Parathyroid adenoma (tissue), 2 donors: ENCODE data around the gene GARRE1.
"Not testable (repeated sequence)": the region's sequence is repeated elsewhere in the genome, so short reads cannot be mapped to it uniquely, and the experiment has no call there.

Experiments
- H2AFZ ChIP-seq: fragments of 300-600 bp; sonication (generic); one replicate; pipeline ENCODE4 v1.7.0; 2017; ENCODE audit warnings: antibody characterized with exemption, mild to moderate bottlenecking
- H3K27ac ChIP-seq: fragments of 300-600 bp; sonication (generic); one replicate; pipeline ENCODE4 v1.7.0; 2017
- H3K27me3 ChIP-seq: fragments of 300-600 bp; sonication (generic); one replicate; pipeline ENCODE4 v1.7.0; 2017; ENCODE audit warnings: low read length; ENCODE audit not compliant: control insufficient read depth, insufficient read depth
- H3K36me3 ChIP-seq: fragments of 300-600 bp; sonication (generic); one replicate; pipeline ENCODE4 v1.7.0; 2017; ENCODE audit warnings: low read length; ENCODE audit not compliant: control insufficient read depth, insufficient read depth
- H3K4me1 ChIP-seq: fragments of 300-600 bp; sonication (generic); one replicate; pipeline ENCODE4 v1.7.0; 2017; ENCODE audit warnings: control low read depth
- H3K4me2 ChIP-seq: fragments of 300-600 bp; sonication (generic); one replicate; pipeline ENCODE4 v1.7.0; 2017; ENCODE audit warnings: low read length
- H3K4me3 ChIP-seq: fragments of 300-600 bp; sonication (generic); one replicate; pipeline ENCODE4 v1.7.0; 2017; ENCODE audit warnings: low read depth, low read length
- H3K79me2 ChIP-seq: fragments of 300-600 bp; sonication (generic); one replicate; pipeline ENCODE4 v1.7.0; 2017; ENCODE audit warnings: control low read depth
- H3K9ac ChIP-seq: fragments of 300-600 bp; sonication (generic); one replicate; pipeline ENCODE4 v1.7.0; 2017; ENCODE audit warnings: mild to moderate bottlenecking
- H3K9me3 ChIP-seq: fragments of 300-600 bp; sonication (generic); one replicate; pipeline ENCODE4 v1.7.0; 2017; ENCODE audit warnings: low read length; ENCODE audit not compliant: control insufficient read depth
- TF ChIP-seq, protein P1 (sequence below): fragments of 300-600 bp; sonication (generic); IDR thresholded peaks from one replicate; pipeline ENCODE4 v1.7.0; 2017; ENCODE audit warnings: antibody characterized with exemption, mild to moderate bottlenecking
- donor health status: primary hyperparathyroidism.

GARRE1 gene

DNA sequence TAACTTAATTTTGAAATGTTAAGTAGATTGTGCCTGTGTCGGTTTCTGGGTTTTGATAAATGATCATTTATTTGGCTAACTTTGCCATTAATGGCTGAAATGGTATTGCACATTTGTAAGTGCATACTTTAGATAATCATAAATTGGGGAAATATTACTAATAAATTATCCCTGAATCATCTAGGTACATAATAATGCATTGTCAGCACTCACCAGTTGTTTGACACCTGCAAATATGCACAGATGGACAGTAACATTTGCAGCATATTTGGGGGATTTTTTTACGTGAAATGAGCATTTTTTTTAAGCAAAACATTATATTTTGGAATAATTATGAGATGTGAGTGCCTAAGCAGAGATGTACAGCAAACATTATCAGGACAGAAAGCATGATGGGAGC lies 41.1 kb upstream of the GARRE1 start:
- no peak overlapping the region for H3K4me2 ChIP-seq
- H3K27me3 ChIP-seq = no peaks in the 10 kb centered on the region
- H3K79me2 ChIP-seq = peaks cover 9% of the 10 kb centered on the region
- no peaks in the 10 kb centered on the region for H3K36me3 ChIP-seq
- no peak overlapping the region for H3K27ac ChIP-seq
- TF ChIP-seq, protein P1, sequence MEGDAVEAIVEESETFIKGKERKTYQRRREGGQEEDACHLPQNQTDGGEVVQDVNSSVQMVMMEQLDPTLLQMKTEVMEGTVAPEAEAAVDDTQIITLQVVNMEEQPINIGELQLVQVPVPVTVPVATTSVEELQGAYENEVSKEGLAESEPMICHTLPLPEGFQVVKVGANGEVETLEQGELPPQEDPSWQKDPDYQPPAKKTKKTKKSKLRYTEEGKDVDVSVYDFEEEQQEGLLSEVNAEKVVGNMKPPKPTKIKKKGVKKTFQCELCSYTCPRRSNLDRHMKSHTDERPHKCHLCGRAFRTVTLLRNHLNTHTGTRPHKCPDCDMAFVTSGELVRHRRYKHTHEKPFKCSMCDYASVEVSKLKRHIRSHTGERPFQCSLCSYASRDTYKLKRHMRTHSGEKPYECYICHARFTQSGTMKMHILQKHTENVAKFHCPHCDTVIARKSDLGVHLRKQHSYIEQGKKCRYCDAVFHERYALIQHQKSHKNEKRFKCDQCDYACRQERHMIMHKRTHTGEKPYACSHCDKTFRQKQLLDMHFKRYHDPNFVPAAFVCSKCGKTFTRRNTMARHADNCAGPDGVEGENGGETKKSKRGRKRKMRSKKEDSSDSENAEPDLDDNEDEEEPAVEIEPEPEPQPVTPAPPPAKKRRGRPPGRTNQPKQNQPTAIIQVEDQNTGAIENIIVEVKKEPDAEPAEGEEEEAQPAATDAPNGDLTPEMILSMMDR = no peak
- H3K9ac ChIP-seq = no peak overlapping the region
- H3K9me3 ChIP-seq = no peaks in the 10 kb centered on the region
- H3K4me1 ChIP-seq = no peaks in the 10 kb centered on the region
- H2AFZ ChIP-seq = no peak overlapping the region
- no peak overlapping the region for H3K4me3 ChIP-seq

DNA sequence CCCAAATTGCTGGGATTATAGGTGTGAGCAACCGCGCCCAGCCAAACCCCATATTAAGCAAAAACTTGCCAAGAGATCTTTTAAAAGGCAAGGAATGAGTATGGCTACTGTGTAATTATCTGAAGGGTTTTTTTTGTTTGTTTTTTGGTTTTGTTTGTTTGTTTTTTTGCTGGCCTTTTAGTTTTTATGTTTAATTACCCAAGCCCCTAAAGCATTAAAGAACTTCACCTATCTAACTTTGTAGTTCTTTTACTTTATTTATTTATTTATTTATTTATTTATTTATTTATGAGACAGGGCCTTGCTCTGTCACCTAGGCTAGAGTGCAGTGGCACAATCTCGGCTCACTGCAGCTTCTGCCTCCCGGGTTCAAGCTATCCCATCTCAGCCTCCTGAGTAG lies 40.3 kb upstream of the GARRE1 start:
- no peaks in the 10 kb centered on the region for H3K36me3 ChIP-seq
- H3K79me2 ChIP-seq = peaks cover 9% of the 10 kb centered on the region
- H3K9me3 ChIP-seq = no peaks in the 10 kb centered on the region
- no peaks in the 10 kb centered on the region for H3K27me3 ChIP-seq
- H3K9ac ChIP-seq = no peak overlapping the region
- TF ChIP-seq, protein P1 = no peak
- H3K4me2 ChIP-seq = no peak overlapping the region
- peaks cover 5% of the 10 kb centered on the region for H3K4me1 ChIP-seq
- H3K4me3 ChIP-seq = no peak overlapping the region
- H3K27ac ChIP-seq = no peak overlapping the region
- no peak overlapping the region for H2AFZ ChIP-seq

DNA sequence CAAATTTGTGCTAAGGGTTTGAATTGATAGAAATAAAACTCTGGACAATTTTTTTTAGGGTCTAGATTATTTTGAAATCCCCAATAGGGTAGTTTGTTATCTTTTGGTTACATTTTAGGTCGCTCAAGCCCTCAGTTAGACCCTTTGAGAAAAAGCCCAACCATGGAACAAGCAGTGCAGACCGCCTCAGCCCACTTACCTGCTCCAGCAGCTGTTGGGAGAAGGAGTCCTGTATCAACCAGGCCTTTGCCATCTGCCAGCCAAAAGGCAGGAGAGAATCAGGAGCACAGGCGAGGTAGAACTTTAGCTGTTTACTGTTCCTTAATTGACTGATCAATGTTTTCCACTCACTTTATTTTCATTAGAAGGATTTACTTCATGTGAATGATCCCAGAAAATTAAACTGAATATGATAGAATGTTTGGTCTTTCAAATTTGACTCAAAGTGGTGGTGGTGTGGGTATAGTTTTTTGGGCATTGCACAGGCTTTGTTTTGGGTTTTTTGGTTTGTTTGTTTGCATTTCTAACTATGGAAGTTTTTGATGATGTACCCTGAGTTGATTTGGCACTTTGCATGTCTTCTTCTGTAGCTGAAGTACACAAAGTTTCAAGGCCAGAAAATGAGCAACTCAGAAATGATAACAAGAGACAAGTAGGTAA lies 39.2 kb upstream of the GARRE1 start:
- Histone ChIP-seq H3K9me3 (no peaks in the 10 kb centered on the region), H3K9ac (no peak overlapping the region), H3K4me2 (no peak overlapping the region), H3K27ac (no peak overlapping the region), H2AFZ (no peak overlapping the region), H3K4me3 (no peak overlapping the region), H3K27me3 (no peaks in the 10 kb centered on the region), H3K79me2 (peaks cover 9% of the 10 kb centered on the region), H3K4me1 (peaks cover 5% of the 10 kb centered on the region), H3K36me3 (no peaks in the 10 kb centered on the region)
- TF ChIP-seq, protein P1 = no peak

DNA sequence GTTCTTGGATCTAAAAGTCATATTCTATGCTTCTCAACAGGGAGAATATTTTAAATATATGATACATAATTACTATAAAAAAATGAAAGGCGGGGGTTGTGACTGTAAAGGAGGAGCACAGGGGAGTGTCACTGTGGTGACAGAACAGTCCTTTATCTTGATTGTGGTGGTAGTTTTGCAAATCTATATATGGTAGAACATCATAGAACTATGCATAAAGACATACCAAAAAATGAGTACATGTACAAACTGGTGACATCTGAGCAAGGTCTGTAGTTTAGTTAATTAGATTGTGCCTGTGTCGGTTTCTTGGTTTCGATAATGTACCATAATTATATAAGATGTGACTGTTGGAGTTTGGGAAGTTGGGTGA lies 38.7 kb upstream of the GARRE1 start:
- Histone ChIP-seq H3K27me3 (no peaks in the 10 kb centered on the region), H3K9ac (no peak overlapping the region), H3K9me3 (no peaks in the 10 kb centered on the region), H3K27ac (no peak overlapping the region), H3K79me2 (peaks cover 4% of the 10 kb centered on the region), H3K4me3 (no peak overlapping the region), H2AFZ (no peak overlapping the region), H3K4me1 (peaks cover 5% of the 10 kb centered on the region), H3K4me2 (no peak overlapping the region), H3K36me3 (no peaks in the 10 kb centered on the region)
- TF ChIP-seq, protein P1 = no peak

DNA sequence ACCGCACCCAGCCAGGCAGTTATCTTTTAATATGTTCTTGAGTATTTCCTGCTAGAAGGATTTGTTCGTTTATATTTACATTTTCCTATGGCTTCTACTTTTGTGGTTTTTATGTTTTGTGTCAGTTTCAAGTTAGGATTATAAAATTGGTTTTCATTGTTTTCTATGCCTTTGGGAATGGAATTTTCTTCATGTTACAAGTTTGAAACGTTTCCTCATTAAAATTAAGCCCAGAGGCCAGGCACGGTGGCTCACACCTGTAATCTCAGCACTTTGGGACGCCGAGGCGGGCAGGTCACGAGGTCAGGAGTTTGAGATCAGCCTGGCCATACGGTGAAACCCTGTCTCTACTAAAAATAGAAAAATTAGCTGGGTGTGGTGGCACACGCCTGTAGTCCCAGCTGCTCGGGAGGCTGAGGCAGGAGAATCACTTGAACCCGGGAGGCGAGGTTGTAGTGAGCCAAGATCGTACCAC lies 37.6 kb upstream of the GARRE1 start:
- not testable (repeated sequence) for H3K9me3 ChIP-seq, H3K9ac ChIP-seq, H3K27ac ChIP-seq, H3K4me3 ChIP-seq, H3K4me1 ChIP-seq, H3K79me2 ChIP-seq, H3K36me3 ChIP-seq, H2AFZ ChIP-seq, H3K4me2 ChIP-seq, H3K27me3 ChIP-seq
